Body of pancreas (tissue), 4 donors: ENCODE data around the gene FXYD7. TPM values are rescaled to one million over a fixed set of nuclear protein-coding genes. Genes with fewer than 3 reads are reported as not detected.

ENCODE experiments used
- ATAC-seq: fragments of 150-250 bp; one replicate; pipeline ENCODE4 v1.9.1; 2016
- DNase-seq, 4 donors: peaks; one replicate each; pipeline ENCODE4 v3.0.0-alpha.2; 2019
- H3K27ac ChIP-seq, 4 donors: fragments of 200-600 bp; sonication (generic); 1 replicate in 3 of 4; 2 replicates in 1 of 4; pipeline versions ENCODE4 v1.5.1 to v1.6.1; 2016 to 2019; ENCODE audit warnings: mild to moderate bottlenecking in 1 of 4, mixed read lengths in 1 of 4, moderate library complexity in 1 of 4
- H3K27me3 ChIP-seq, 2 donors: fragments of 200-600 bp; sonication (generic); one replicate each; pipeline ENCODE4 v1.6.0; 2016; ENCODE audit warnings: mild to moderate bottlenecking in 1 of 2
- H3K36me3 ChIP-seq, 2 donors: fragments of 200-600 bp; sonication (generic); replicated peaks in 1 of 2; 2 replicates each; pipeline ENCODE4 v1.5.1; 2016; ENCODE audit warnings: low read depth in 2 of 2; ENCODE audit not compliant: insufficient read depth in 1 of 2
- H3K4me1 ChIP-seq: fragments of 200-600 bp; sonication (generic); one replicate; pipeline ENCODE4 v1.6.0; 2016
- H3K4me3 ChIP-seq, 2 donors: fragments of 200-600 bp; sonication (generic); 1 replicate in 1 of 2; 2 replicates in 1 of 2; pipeline ENCODE4 v1.5.1; 2016 to 2019
- H3K9me3 ChIP-seq, 3 donors: fragments of 200-600 bp; sonication (generic); 1 replicate in 2 of 3; 2 replicates in 1 of 3; pipeline ENCODE4 v1.5.1; 2016
- CTCF ChIP-seq, 7 experiments: fragments of 450-650 bp in 4 of 7; fragments of 200-600 bp in 3 of 7; sonication (generic) in 3 of 7; IDR thresholded peaks; one replicate each; pipeline ENCODE4 v1.5.1; 2016 to 2019; ENCODE audit warnings: antibody characterized with exemption in 7 of 7
- POLR2A ChIP-seq, 3 donors: fragments of 450-650 bp; IDR thresholded peaks; one replicate each; pipeline ENCODE4 v1.6.1; 2016; ENCODE audit warnings: antibody characterized with exemption in 3 of 3, mild to moderate bottlenecking in 2 of 3
- WGBS, 2 donors: methylation state at CpG; one replicate each; pipeline ENCODE4 v1.1.5; 2017; 5-methylcytosine and 5-hydroxymethylcytosine counted together
- intact Hi-C: fragments of 100-400 bp; cut with DNase I; formaldehyde crosslinking; loops from one replicate; pipeline ENCODE4 v1.15.1; 2023
- total RNA-seq, 2 donors: library from RNA; depleted of rRNA; stranded (reverse); fragments of >200 nt; gene quantifications; one replicate each; pipeline ENCODE4 v1.1.0, GENCODE V29; 2016

FXYD7 gene
- total RNA-seq, 2 donors from 2014 or later = 0.52 to 1.3 TPM

GRCh38 chr19:35114353-35115176 is 28.5 kb upstream of the FXYD7 start:
- Histone ChIP-seq H3K4me3 (no peak overlapping the region), H3K9me3 (no peaks in the 10 kb centered on the region), H3K4me1 (peaks cover 31% of the 10 kb centered on the region), H3K27ac (peak overlapping the region; percentile 6 to 68 (median 27)), H3K36me3 (no peaks in the 10 kb centered on the region), H3K27me3 (no peaks in the 10 kb centered on the region)
- intact Hi-C loops = no loop called here
- 5 to 7% methylated on average over 18 to 23 of the region's 23 CpGs for WGBS, 2 donors
- no peak for TF ChIP-seq POLR2A (IDR thresholded peaks at IDR 0.05)
- peak; percentile 82 to 96 (median 87) for TF ChIP-seq CTCF (IDR thresholded peaks at IDR 0.05)
- ATAC-seq (peak; percentile 73), DNase-seq (peak; percentile 52 to 80 (median 74))

GRCh38 chr19:35115177-35115951 is 27.7 kb upstream of the FXYD7 start, which contains the start of gene FXYD3:
Gene FXYD3, plus strand, starts transcription at chr19:35115823. Its CDS starts 3,554 bp downstream, at chr19:35119377.
- intact Hi-C loops = no loop called here
- peak within 1 kb of the TSS; percentile 6 to 68 (median 36) for H3K27ac ChIP-seq
- 30 to 31% methylated on average over 12 to 14 of the region's 14 CpGs for WGBS, 2 donors
- no peak for TF ChIP-seq CTCF (IDR thresholded peaks at IDR 0.05)
- TF ChIP-seq POLR2A (IDR thresholded peaks at IDR 0.05) = no peak
- DNase-seq (no peak), ATAC-seq (peak; percentile 8)
- H3K9me3 ChIP-seq = no peaks in the 10 kb centered on the region
- peaks cover 31% of the 10 kb centered on the region for H3K4me1 ChIP-seq
- peak within 1 kb of the TSS in 1 of 2 donors; percentile 11 for H3K4me3 ChIP-seq
- no peaks in the 10 kb centered on the region for H3K27me3 ChIP-seq
- no peaks in the 10 kb centered on the region for H3K36me3 ChIP-seq

- ATAC-seq = peak; percentile 59
- Histone ChIP-seq H3K4me3 (peak overlapping the region in 1 of 2 donors; percentile 11), H3K27ac (peak overlapping the region; percentile 6 to 68 (median 36)), H3K36me3 (no peaks in the 10 kb centered on the region), H3K4me1 (peaks cover 31% of the 10 kb centered on the region), H3K27me3 (no peaks in the 10 kb centered on the region), H3K9me3 (no peaks in the 10 kb centered on the region)
- TF ChIP-seq CTCF (IDR thresholded peaks at IDR 0.05) (no peak), POLR2A (IDR thresholded peaks at IDR 0.05) (peak; percentile 31 to 60 (median 47))
- WGBS, 2 donors = 41% methylated on average over 10 to 13 of the region's 13 CpGs
- intact Hi-C loops = no loop called here
- DNase-seq = peak; percentile 63 to 82 (median 68)
Measured at GRCh38 chr19:35116072-35116801, 26.8 kb upstream of the FXYD7 start.

- Histone ChIP-seq H3K36me3 (no peaks in the 10 kb centered on the region), H3K4me3 (no peak overlapping the region), H3K27ac (peak overlapping the region in 2 of 4 donors; percentile 37 to 68), H3K4me1 (peaks cover 31% of the 10 kb centered on the region), H3K9me3 (no peaks in the 10 kb centered on the region), H3K27me3 (no peaks in the 10 kb centered on the region)
- no peak for DNase-seq
- WGBS, 2 donors = 63 to 73% methylated on average over 4 to 8 of the region's 8 CpGs
- intact Hi-C loops = no loop called here
- no peak for TF ChIP-seq CTCF (IDR thresholded peaks at IDR 0.05)
- no peak for TF ChIP-seq POLR2A (IDR thresholded peaks at IDR 0.05)
- ATAC-seq = no peak
Measured at GRCh38 chr19:35117116-35117515, 25.9 kb upstream of the FXYD7 start.
